Ecto neural progenitor cell (in vitro differentiated cells): ENCODE data around the gene KLHL26.

Experiments used
- DNase-seq: peaks from one replicate; pipeline ENCODE4 v3.0.0-alpha.2; 2018; ENCODE audit warnings: low spot score

The KLHL26 gene

GRCh38 chr19:18613589-18614234 lies 23.1 kb upstream of the KLHL26 start:
- peak; percentile 60 for DNase-seq

- DNase-seq = no peak
These were observed 20.8 kb upstream of the KLHL26 start for GRCh38 chr19:18616023-18616422.

GRCh38 chr19:18617562-18617961 lies 19.3 kb upstream of the KLHL26 start:
- no peak for DNase-seq

- DNase-seq = no peak
These were observed 18.6 kb upstream of the KLHL26 start for GRCh38 chr19:18618236-18618635.

GRCh38 chr19:18620311-18620710 lies 16.5 kb upstream of the KLHL26 start:
- no peak for DNase-seq

- no peak for DNase-seq
These were observed 15.9 kb upstream of the KLHL26 start for GRCh38 chr19:18620902-18621301.

GRCh38 chr19:18626906-18627305 lies 9.9 kb upstream of the KLHL26 start:
- DNase-seq = peak; percentile 49

GRCh38 chr19:18629166-18630088 lies 7.4 kb upstream of the KLHL26 start:
- peak; percentile 53 for DNase-seq

- DNase-seq = no peak
These were observed 3.5 kb upstream of the KLHL26 start for GRCh38 chr19:18633321-18633720.

GRCh38 chr19:18634612-18635297 lies 2.1 kb upstream of the KLHL26 start:
- DNase-seq = no peak

GRCh38 chr19:18635831-18636182 lies 1.0 kb upstream of the KLHL26 start:
- no peak for DNase-seq

GRCh38 chr19:18636183-18636968 lies 452 bp upstream of the KLHL26 start:
- DNase-seq = peak; percentile 100

GRCh38 chr19:18637673-18638630 lies 1.1 kb downstream of the KLHL26 start:
- no peak for DNase-seq

- no peak for DNase-seq
These were observed 2.9 kb downstream of the KLHL26 start for GRCh38 chr19:18639706-18640243.

- DNase-seq = no peak
These were observed 7.6 kb downstream of the KLHL26 start for GRCh38 chr19:18644196-18645034.

- DNase-seq = no peak
These were observed 8.2 kb downstream of the KLHL26 start for GRCh38 chr19:18645035-18645511.

GRCh38 chr19:18646535-18647370 lies 9.9 kb downstream of the KLHL26 start:
- DNase-seq = no peak

- no peak for DNase-seq
These were observed 10.5 kb downstream of the KLHL26 start for GRCh38 chr19:18647371-18647767.

GRCh38 chr19:18647807-18648206 lies 11.0 kb downstream of the KLHL26 start:
- no peak for DNase-seq
